BE2C (cell line): ENCODE measurements around the gene PDIA5.

Experiments used
- DNase-seq: peaks from one replicate; pipeline ENCODE4 v3.0.0-alpha.2; 2020
- H3K27me3 ChIP-seq: fragments of 250-450 bp; sonication (Bioruptor Pico); 2 replicates; pipeline ENCODE4 v1.5.1; 2020; ENCODE audit warnings: mild to moderate bottlenecking
- H3K36me3 ChIP-seq: fragments of 250-450 bp; sonication (Bioruptor Pico); 2 replicates; pipeline ENCODE4 v1.5.1; 2020; ENCODE audit warnings: mild to moderate bottlenecking
- H3K4me1 ChIP-seq: fragments of 250-450 bp; sonication (Bioruptor Pico); 2 replicates; pipeline ENCODE4 v1.5.1; 2020
- H3K4me3 ChIP-seq: 2 replicates; pipeline ENCODE4 v1.5.1; 2011; ENCODE audit warnings: low read depth, low read length
- H3K9me3 ChIP-seq: fragments of 250-450 bp; sonication (Bioruptor Pico); 2 replicates; pipeline ENCODE4 v1.5.1; 2020
- CTCF ChIP-seq: IDR thresholded peaks from 2 replicates; pipeline ENCODE4 v1.5.1; 2012; ENCODE audit warnings: mild to moderate bottlenecking, low read depth, low read length

PDIA5 gene

DNA sequence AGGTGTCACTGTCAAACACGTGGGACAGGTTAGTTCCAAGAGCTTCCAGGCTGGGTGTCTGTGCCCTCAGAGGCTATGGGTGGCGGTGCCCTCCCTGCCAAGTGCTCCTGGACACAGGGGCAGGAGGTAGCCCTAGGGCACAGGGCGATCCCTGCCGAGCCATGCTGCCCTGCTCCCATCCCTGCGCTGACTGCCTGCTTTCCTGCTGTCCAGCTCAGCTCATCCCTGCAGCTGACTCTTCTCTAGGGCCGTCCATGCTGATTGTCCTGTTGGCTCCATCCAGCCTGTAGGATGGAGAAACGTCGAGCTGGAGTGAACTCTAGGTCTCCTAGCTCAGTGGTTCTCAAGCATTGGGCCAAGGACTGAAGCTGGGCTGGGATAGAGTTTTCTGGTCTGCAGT lies 3.7 kb downstream of the PDIA5 start:
- no peak overlapping the region for H3K4me3 ChIP-seq
- no peak for TF ChIP-seq CTCF
- H3K4me1 ChIP-seq = peaks cover 31% of the 10 kb centered on the region
- H3K36me3 ChIP-seq = no peaks in the 10 kb centered on the region
- no peak for DNase-seq
- no peaks in the 10 kb centered on the region for H3K9me3 ChIP-seq
- no peaks in the 10 kb centered on the region for H3K27me3 ChIP-seq

GRCh38 chr3:123071146-123071545 lies 4.3 kb downstream of the PDIA5 start:
- peak; percentile 75 for DNase-seq
- H3K4me1 ChIP-seq = peaks cover 35% of the 10 kb centered on the region
- no peaks in the 10 kb centered on the region for H3K27me3 ChIP-seq
- peak; percentile 66 for TF ChIP-seq CTCF
- H3K36me3 ChIP-seq = no peaks in the 10 kb centered on the region
- H3K4me3 ChIP-seq = no peak overlapping the region
- H3K9me3 ChIP-seq = no peaks in the 10 kb centered on the region

GRCh38 chr3:123071581-123071980 lies 4.8 kb downstream of the PDIA5 start:
- H3K4me1 ChIP-seq = peaks cover 35% of the 10 kb centered on the region
- no peak for TF ChIP-seq CTCF
- DNase-seq = no peak

DNA sequence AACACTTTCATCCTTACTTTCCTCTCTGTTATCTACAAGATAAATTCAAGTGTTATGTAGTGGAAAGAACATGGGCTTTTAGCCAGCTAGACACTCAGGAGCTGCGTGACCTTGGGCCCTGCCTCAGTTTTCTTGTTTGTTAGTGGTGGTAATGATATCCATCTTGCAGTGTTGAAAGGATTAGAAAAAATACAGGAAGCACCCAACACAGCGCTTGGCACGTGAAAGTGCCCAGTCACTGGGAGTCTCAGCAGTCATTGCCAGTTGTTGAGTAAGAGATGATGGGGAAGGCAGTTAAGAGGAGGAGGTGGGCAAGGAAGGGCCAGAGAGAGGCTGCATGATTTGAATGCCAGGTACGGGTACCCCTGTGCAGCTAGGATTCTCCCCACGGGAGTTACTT lies 5.3 kb downstream of the PDIA5 start:
- no peak overlapping the region for H3K4me3 ChIP-seq

More at GRCh38 chr3:123071581-123071980, 4.8 kb downstream of the PDIA5 start:
- H3K36me3 ChIP-seq = no peaks in the 10 kb centered on the region
- H3K4me3 ChIP-seq = no peak overlapping the region
- H3K27me3 ChIP-seq = no peaks in the 10 kb centered on the region
- H3K9me3 ChIP-seq = no peaks in the 10 kb centered on the region

DNA sequence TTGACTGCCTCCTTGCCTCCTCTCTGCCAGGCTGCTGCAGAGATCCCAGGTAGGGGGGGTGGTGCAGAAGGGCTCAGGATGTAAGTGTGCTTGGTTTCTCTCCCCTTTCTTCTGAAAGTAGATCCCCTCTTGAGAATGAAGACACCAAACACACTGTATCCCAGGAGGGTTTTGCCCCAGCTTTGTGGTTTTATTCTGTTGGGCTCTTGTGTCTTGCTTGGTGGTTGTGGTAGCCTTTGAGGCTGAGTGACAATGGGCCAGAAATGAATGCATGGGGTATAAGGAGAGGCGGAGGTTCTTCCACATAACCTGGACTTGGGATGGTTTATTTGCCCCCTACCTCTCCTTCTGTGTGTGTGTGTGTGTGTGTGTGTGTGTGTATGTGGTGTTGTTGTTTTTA lies 5.7 kb downstream of the PDIA5 start:
- no peak for TF ChIP-seq CTCF
- no peak for DNase-seq

More for the DNA sequence above, 5.3 kb downstream of the PDIA5 start:
- Histone ChIP-seq H3K36me3 (no peaks in the 10 kb centered on the region), H3K27me3 (no peaks in the 10 kb centered on the region), H3K9me3 (no peaks in the 10 kb centered on the region), H3K4me1 (peaks cover 41% of the 10 kb centered on the region)
- DNase-seq = no peak
- no peak for TF ChIP-seq CTCF

GRCh38 chr3:123075359-123075758 lies 8.5 kb downstream of the PDIA5 start:
- H3K4me3 ChIP-seq = no peak overlapping the region

More for the DNA sequence above, 5.7 kb downstream of the PDIA5 start:
- Histone ChIP-seq H3K9me3 (no peaks in the 10 kb centered on the region), H3K4me1 (peaks cover 44% of the 10 kb centered on the region), H3K36me3 (no peaks in the 10 kb centered on the region), H3K4me3 (no peak overlapping the region), H3K27me3 (no peaks in the 10 kb centered on the region)

More at GRCh38 chr3:123075359-123075758, 8.5 kb downstream of the PDIA5 start:
- no peaks in the 10 kb centered on the region for H3K27me3 ChIP-seq
- no peaks in the 10 kb centered on the region for H3K36me3 ChIP-seq
- no peak for DNase-seq
- TF ChIP-seq CTCF = no peak
- no peaks in the 10 kb centered on the region for H3K9me3 ChIP-seq
- H3K4me1 ChIP-seq = peaks cover 45% of the 10 kb centered on the region
